GM12878 (cell line): ENCODE data around the gene CAMTA2. TPM values are rescaled to one million over a fixed set of nuclear protein-coding genes. Genes with fewer than 3 reads are reported as not detected.

Source experiments
- ATAC-seq: fragments of 200-7000 bp; cut with Tn5 transposase; 3 replicates; pipeline ENCODE4 v1.9.1; 2020; ENCODE audit warnings: mild to moderate bottlenecking, moderate library complexity
- BruUV-seq: library from RNA; stranded (reverse); fragments of 400-500 nt; replicated peaks from 2 replicates; lab custom pipeline; 2021; lab: Mats Ljungman, UMichigan
- CTCF ChIA-PET: fragments of 300-600 bp; sonication (Branson Sonifier 250); formaldehyde crosslinking; extraction: SDS; loops from one replicate; lab custom pipeline; 2021; ENCODE audit warnings: inconsistent platforms; lab: Yijun Ruan, JAX
- POLR2A ChIA-PET: fragments of 350-600 bp; formaldehyde crosslinking; extraction: SDS; loops from one replicate; lab custom pipeline; 2021; ENCODE audit warnings: inconsistent platforms; lab: Charles Lee
- RAD21 ChIA-PET: fragments of 300-600 bp; sonication (Branson Sonifier 250); formaldehyde crosslinking; loops from one replicate; lab custom pipeline; 2023; ENCODE audit warnings: antibody characterized with exemption; ENCODE audit not compliant: unreplicated experiment; lab: Charles Lee
- SMC1A ChIA-PET: fragments of 300-600 bp; sonication (Branson Sonifier 250); formaldehyde crosslinking; loops from one replicate; lab custom pipeline; 2023; ENCODE audit not compliant: unreplicated experiment, uncharacterized antibody; lab: Charles Lee
- DNase-seq: peaks from one replicate; pipeline ENCODE4 v3.0.0-alpha.2; 2011; ENCODE audit warnings: low read depth, low spot score
- FAIRE-seq: peaks from 3 replicates; lab custom pipeline; 2011; peaks lifted over from hg19 to GRCh38; lab: Jason Lieb, UNC
- H2AFZ ChIP-seq: 2 replicates; pipeline ENCODE4 v1.6.0; 2011; ENCODE audit warnings: low read depth, low read length, control low read depth; ENCODE audit not compliant: control insufficient read depth
- H3K27ac ChIP-seq: 2 replicates; pipeline ENCODE4 v1.5.1; 2011; ENCODE audit warnings: control low read depth; ENCODE audit not compliant: control insufficient read depth, insufficient read depth
- H3K27me3 ChIP-seq, 2 experiments: replicated peaks in 1 of 2; 2 replicates each; pipeline versions ENCODE4 v1.6.0 to v1.6.1; 2011; ENCODE audit warnings: low read length in 1 of 2; ENCODE audit not compliant: control insufficient read depth in 2 of 2, insufficient read depth in 2 of 2
- H3K36me3 ChIP-seq, 2 experiments: 2 replicates each; pipeline ENCODE4 v1.5.1; 2011; ENCODE audit warnings: low read length in 1 of 2; ENCODE audit not compliant: control insufficient read depth in 2 of 2, insufficient read depth in 2 of 2
- H3K4me1 ChIP-seq: 2 replicates; pipeline ENCODE4 v1.6.1; 2011; ENCODE audit warnings: mild to moderate bottlenecking, low read length, moderate library complexity, mixed read lengths; ENCODE audit not compliant: control insufficient read depth, insufficient read depth
- H3K4me2 ChIP-seq: 2 replicates; pipeline ENCODE4 v1.6.0; 2011; ENCODE audit warnings: control low read depth; ENCODE audit not compliant: control insufficient read depth, insufficient read depth
- H3K4me3 ChIP-seq: fragments of 200-600 bp; sonication (generic); 2 replicates; pipeline ENCODE4 v1.5.1; 2016
- H3K79me2 ChIP-seq: 2 replicates; pipeline ENCODE4 v1.6.0; 2011; ENCODE audit warnings: low read length; ENCODE audit not compliant: control insufficient read depth, insufficient read depth
- H3K9ac ChIP-seq: 2 replicates; pipeline ENCODE4 v1.8.0; 2011; ENCODE audit warnings: low read length, control low read depth, mixed read lengths; ENCODE audit not compliant: control insufficient read depth, insufficient read depth
- H3K9me3 ChIP-seq: replicated peaks from 3 replicates; pipeline ENCODE4 v1.5.1; 2011; ENCODE audit warnings: mild to moderate bottlenecking, low read length; ENCODE audit not compliant: control insufficient read depth, insufficient read depth
- H4K20me1 ChIP-seq: 2 replicates; pipeline ENCODE4 v1.6.0; 2011; ENCODE audit not compliant: control insufficient read depth, insufficient read depth
- CBX3 ChIP-seq: fragments of 200-600 bp; sonication (generic); IDR thresholded peaks from 2 replicates; pipeline ENCODE4 v1.6.1; 2016; ENCODE audit warnings: low read depth, borderline replicate concordance
- EED ChIP-seq: sonication (generic); IDR thresholded peaks from 2 replicates; pipeline ENCODE4 v1.6.1; 2016; ENCODE audit warnings: antibody characterized with exemption, low read depth
- FOXM1 ChIP-seq: IDR thresholded peaks from 2 replicates; pipeline ENCODE4 v1.6.1; 2012; ENCODE audit warnings: low read depth, mild to moderate bottlenecking, inconsistent platforms, low read length, moderate library complexity
- KAT2A ChIP-seq: conservative IDR thresholded peaks from 2 replicates; pipeline ENCODE4 v1.6.1; 2011; ENCODE audit warnings: low read depth, low read length; ENCODE audit not compliant: control insufficient read depth
- MYB ChIP-seq: fragments of 150-350 bp; IDR thresholded peaks from 2 replicates; pipeline ENCODE4 v1.6.1; 2014; ENCODE audit warnings: mild to moderate bottlenecking, low read depth, low read length, borderline replicate concordance
- MYC ChIP-seq: IDR thresholded peaks from 2 replicates; pipeline ENCODE4 v1.6.1; 2011; ENCODE audit warnings: mild to moderate bottlenecking, low read length, moderate library complexity, inconsistent platforms; ENCODE audit not compliant: insufficient read depth, insufficient replicate concordance, insufficient read length, severe bottlenecking
- NFYB ChIP-seq: IDR thresholded peaks from 2 replicates; pipeline ENCODE4 v1.6.1; 2011; ENCODE audit warnings: low read depth, mild to moderate bottlenecking, low read length, improper control_type of control experiment, moderate library complexity; ENCODE audit not compliant: insufficient read depth
- POLR2A ChIP-seq: IDR thresholded peaks from 2 replicates; pipeline ENCODE4 v1.6.1; 2011; ENCODE audit warnings: low read depth, mild to moderate bottlenecking, low read length
- SREBF1 ChIP-seq: IDR thresholded peaks from 2 replicates; pipeline ENCODE4 v1.6.1; 2012; ENCODE audit warnings: mild to moderate bottlenecking, low read length
- ZNF384 ChIP-seq: IDR thresholded peaks from 2 replicates; pipeline ENCODE4 v1.6.1; 2012; ENCODE audit warnings: low read depth, mild to moderate bottlenecking, low read length, improper control_type of control experiment, borderline replicate concordance
- WGBS: methylation state at CpG from one replicate; pipeline ENCODE4 v1.1.6; 2016; ENCODE audit warnings: low lambda C conversion rate; ENCODE audit not compliant: insufficient replicate concordance, insufficient coverage; ENCODE audit errors: missing lambda C conversion rate; 5-methylcytosine and 5-hydroxymethylcytosine counted together
- in situ Hi-C: fragments of 300-500 bp; cut with MboI; formaldehyde crosslinking; loops from 9 replicates; pipeline ENCODE4 v1.14.3; 2018; ENCODE audit warnings: mixed read lengths
- intact Hi-C: fragments of 100-400 bp; cut with micrococcal nuclease; formaldehyde crosslinking; loops from one replicate; pipeline ENCODE4 v1.14.2; 2022; ENCODE audit not compliant: unreplicated experiment
- polyA plus RNA-seq, 11 experiments: library from polyadenylated mRNA; depleted of rRNA in 4 of 11; unstranded in 6 of 11; stranded (reverse) in 5 of 11; fragments of >200 nt; fragmentation: Nextera tagmentation in 4 of 11; fragmentation: Illumina TruSeq in 1 of 11; extraction: Ambion mirVana in 4 of 11; extraction: Trizol in 1 of 11; gene quantifications; 1 replicate in 1 of 11; 2 replicates in 10 of 11; pipeline versions ENCODE4 v1.2.1 to v1.2.3, GENCODE V29; 2011 to 2016; ENCODE audit warnings: inconsistent platforms in 2 of 11, missing spikeins in 2 of 11, low read depth in 1 of 11
- total RNA-seq, 4 experiments: library from RNA; depleted of rRNA in 3 of 4; stranded (reverse); fragments of >200 nt in 3 of 4; fragmentation: Illumina TruSeq in 1 of 4; extraction: Trizol in 1 of 4; gene quantifications; 2 replicates each; pipeline versions ENCODE4 v1.2.1 to v1.2.3, GENCODE V29; 2013 to 2021
- TF ChIP-seq, protein P1 (sequence below): fragments of 450-650 bp; IDR thresholded peaks from 2 replicates; pipeline ENCODE4 v1.6.1; 2016; ENCODE audit warnings: mild to moderate bottlenecking
- TF ChIP-seq, protein P2 (sequence below): fragments of 450-650 bp; IDR thresholded peaks from 2 replicates; pipeline ENCODE4 v1.6.1; 2017; ENCODE audit warnings: mild to moderate bottlenecking, low read depth, inconsistent platforms; ENCODE audit not compliant: poor library complexity, severe bottlenecking
- TF ChIP-seq, protein P3 (sequence below): fragments of 450-650 bp; IDR thresholded peaks from 2 replicates; pipeline ENCODE4 v1.6.1; 2017; ENCODE audit warnings: mild to moderate bottlenecking, moderate library complexity

Gene CAMTA2
- total and polyA plus RNA-seq, 10 of the 15 experiments (the other 5 are each of a cell fraction or from before 2014, with no cell fraction given), result 0.42 to 29.3 (median 11.2) TPM

DNA sequence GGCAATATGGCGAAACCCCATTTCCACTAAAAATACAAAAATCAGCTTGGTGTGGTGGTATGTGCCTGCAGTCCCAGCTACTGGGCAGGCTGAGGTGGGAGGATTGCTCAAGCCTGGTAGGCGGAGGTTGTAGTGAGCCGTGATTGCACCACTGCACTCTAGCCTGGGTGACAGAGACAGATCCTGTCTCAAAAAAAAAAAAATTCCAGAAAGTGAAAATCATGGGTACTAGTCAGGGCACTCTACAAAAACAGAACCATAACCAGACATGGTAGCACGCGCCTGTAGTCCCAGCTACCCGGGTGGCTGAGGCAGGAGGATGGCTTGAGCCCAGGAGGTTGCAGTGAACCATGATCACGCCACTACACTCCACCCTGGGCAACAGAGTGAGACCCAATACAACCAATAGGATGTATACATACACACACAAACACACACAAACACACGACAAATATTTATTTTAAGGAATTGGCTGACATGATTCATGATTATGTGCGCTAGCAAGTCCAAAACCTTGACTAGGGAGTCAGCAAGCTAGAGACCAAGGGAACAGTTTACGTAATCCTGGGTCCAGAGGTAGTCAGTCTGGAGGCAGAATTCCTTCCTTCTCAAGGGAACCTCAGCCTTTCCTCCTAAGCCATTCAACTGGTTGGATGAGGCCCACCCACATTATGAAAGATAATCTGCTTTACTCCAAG is 67.0 kb downstream of the CAMTA2 start (continued):
- TF ChIP-seq NFYB (no peak), KAT2A (no peak)

DNA sequence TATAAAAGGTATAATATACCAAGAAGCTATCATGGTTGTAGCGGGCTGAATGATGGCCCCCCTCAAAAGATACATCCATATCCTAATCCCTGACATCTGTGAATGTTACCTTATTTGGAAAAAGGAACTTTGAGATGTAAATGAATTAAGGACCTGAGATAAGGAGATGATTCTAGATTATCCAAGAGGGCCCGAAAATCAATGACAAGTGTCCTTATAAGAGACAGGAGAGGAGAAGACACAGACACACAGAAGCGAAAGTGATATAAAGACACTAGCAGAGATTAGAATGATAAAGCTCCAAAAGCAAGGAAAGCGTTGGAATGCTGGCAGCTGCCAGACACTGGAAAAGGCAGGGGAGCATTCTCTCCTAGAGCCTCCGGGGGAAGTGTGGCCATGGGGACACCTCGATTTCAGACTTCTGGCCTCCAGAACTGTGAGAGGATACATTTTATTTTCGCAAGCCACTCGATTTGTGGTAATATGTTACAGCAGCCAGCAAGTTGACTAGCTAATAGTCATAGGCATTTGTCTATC is 67.9 kb downstream of the CAMTA2 start:
- in situ Hi-C loops, result no loop called here
- H3K27ac ChIP-seq, result no peak overlapping the region
- no peak for TF ChIP-seq CBX3
- TF ChIP-seq, protein P1, sequence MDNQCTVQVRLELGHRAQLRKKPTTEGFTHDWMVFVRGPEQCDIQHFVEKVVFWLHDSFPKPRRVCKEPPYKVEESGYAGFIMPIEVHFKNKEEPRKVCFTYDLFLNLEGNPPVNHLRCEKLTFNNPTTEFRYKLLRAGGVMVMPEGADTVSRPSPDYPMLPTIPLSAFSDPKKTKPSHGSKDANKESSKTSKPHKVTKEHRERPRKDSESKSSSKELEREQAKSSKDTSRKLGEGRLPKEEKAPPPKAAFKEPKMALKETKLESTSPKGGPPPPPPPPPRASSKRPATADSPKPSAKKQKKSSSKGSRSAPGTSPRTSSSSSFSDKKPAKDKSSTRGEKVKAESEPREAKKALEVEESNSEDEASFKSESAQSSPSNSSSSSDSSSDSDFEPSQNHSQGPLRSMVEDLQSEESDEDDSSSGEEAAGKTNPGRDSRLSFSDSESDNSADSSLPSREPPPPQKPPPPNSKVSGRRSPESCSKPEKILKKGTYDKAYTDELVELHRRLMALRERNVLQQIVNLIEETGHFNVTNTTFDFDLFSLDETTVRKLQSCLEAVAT, result no peak
- TF ChIP-seq, protein P2, sequence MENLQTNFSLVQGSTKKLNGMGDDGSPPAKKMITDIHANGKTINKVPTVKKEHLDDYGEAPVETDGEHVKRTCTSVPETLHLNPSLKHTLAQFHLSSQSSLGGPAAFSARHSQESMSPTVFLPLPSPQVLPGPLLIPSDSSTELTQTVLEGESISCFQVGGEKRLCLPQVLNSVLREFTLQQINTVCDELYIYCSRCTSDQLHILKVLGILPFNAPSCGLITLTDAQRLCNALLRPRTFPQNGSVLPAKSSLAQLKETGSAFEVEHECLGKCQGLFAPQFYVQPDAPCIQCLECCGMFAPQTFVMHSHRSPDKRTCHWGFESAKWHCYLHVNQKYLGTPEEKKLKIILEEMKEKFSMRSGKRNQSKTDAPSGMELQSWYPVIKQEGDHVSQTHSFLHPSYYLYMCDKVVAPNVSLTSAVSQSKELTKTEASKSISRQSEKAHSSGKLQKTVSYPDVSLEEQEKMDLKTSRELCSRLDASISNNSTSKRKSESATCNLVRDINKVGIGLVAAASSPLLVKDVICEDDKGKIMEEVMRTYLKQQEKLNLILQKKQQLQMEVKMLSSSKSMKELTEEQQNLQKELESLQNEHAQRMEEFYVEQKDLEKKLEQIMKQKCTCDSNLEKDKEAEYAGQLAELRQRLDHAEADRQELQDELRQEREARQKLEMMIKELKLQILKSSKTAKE, result no peak
- no peak for TF ChIP-seq SREBF1
- TF ChIP-seq ZNF384, result no peak
- no peak for TF ChIP-seq MYC
- no peak for TF ChIP-seq FOXM1
- no peak for TF ChIP-seq MYB
- no peak for TF ChIP-seq EED
- TF ChIP-seq, protein P3, sequence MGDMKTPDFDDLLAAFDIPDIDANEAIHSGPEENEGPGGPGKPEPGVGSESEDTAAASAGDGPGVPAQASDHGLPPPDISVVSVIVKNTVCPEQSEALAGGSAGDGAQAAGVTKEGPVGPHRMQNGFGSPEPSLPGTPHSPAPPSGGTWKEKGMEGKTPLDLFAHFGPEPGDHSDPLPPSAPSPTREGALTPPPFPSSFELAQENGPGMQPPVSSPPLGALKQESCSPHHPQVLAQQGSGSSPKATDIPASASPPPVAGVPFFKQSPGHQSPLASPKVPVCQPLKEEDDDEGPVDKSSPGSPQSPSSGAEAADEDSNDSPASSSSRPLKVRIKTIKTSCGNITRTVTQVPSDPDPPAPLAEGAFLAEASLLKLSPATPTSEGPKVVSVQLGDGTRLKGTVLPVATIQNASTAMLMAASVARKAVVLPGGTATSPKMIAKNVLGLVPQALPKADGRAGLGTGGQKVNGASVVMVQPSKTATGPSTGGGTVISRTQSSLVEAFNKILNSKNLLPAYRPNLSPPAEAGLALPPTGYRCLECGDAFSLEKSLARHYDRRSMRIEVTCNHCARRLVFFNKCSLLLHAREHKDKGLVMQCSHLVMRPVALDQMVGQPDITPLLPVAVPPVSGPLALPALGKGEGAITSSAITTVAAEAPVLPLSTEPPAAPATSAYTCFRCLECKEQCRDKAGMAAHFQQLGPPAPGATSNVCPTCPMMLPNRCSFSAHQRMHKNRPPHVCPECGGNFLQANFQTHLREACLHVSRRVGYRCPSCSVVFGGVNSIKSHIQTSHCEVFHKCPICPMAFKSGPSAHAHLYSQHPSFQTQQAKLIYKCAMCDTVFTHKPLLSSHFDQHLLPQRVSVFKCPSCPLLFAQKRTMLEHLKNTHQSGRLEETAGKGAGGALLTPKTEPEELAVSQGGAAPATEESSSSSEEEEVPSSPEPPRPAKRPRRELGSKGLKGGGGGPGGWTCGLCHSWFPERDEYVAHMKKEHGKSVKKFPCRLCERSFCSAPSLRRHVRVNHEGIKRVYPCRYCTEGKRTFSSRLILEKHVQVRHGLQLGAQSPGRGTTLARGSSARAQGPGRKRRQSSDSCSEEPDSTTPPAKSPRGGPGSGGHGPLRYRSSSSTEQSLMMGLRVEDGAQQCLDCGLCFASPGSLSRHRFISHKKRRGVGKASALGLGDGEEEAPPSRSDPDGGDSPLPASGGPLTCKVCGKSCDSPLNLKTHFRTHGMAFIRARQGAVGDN, result no peak
- no peak for TF ChIP-seq POLR2A

More for the DNA sequence above, 67.9 kb downstream of the CAMTA2 start:
- BruUV-seq, result no TSS peak
- H4K20me1 ChIP-seq, result no peaks in the 10 kb centered on the region
- H3K9me3 ChIP-seq, result no peaks in the 10 kb centered on the region
- H3K4me3 ChIP-seq, result no peak overlapping the region
- H3K9ac ChIP-seq, result no peak overlapping the region
- no peak for ATAC-seq
- H2AFZ ChIP-seq, result no peak overlapping the region
- no peaks in the 10 kb centered on the region for H3K79me2 ChIP-seq
- ChIA-PET RAD21 (interaction anchor here (0.7 to 1.8 kb wide), 2 partner anchors 10 to 142 kb away, joined by 3 to 4 read pairs; no protein-coding TSS in a partner anchor), CTCF (interaction anchor here (0.7 to 0.8 kb wide), 2 partner anchors 10 to 70 kb away, joined by 3 read pairs; no protein-coding TSS in a partner anchor), SMC1A (interaction anchor here (0.9 kb wide), 1 partner anchor 13 kb away, joined by 3 read pairs; no protein-coding TSS in a partner anchor), POLR2A (interaction anchor here (1.2 to 1.3 kb wide), 2 partner anchors 13 to 21 kb away, joined by 3 read pairs; partner anchors contain the start of genes RNF167 and SLC25A11)
- H3K27me3 ChIP-seq, result no peaks in the 10 kb centered on the region
- no peak for DNase-seq
- no peak for FAIRE-seq
- no peaks in the 10 kb centered on the region for H3K4me1 ChIP-seq
- H3K4me2 ChIP-seq, result no peak overlapping the region
- intact Hi-C loops, result no loop called here
- H3K36me3 ChIP-seq, result no peaks in the 10 kb centered on the region
- WGBS, result 84% methylated on average over 8 of the region's 8 CpGs
